GM21360 (cell line): ENCODE data around the gene LPCAT3.
A peak's percentile ranks its signal among the peaks of the same experiment; 100 is the strongest.
"Not testable (repeated sequence)": the region's sequence is repeated elsewhere in the genome, so short reads cannot be mapped to it uniquely, and the experiment has no call there.

Experiments used
- ATAC-seq: cut with Tn5 transposase; IDR thresholded peaks from one replicate; pipeline ENCODE4 v1.9.1; 2021; ENCODE audit warnings: mild to moderate bottlenecking, moderate library complexity; ENCODE audit not compliant: unreplicated experiment

Gene LPCAT3

GRCh38 chr12:7039403-7039802, 21.1 kb upstream of the LPCAT3 start:
- ATAC-seq: no peak

- no peak for ATAC-seq
Observed at GRCh38 chr12:7038591-7038990, 20.3 kb upstream of the LPCAT3 start.

- ATAC-seq: not testable (repeated sequence)
Observed at GRCh38 chr12:7037411-7037810, 19.1 kb upstream of the LPCAT3 start.

- ATAC-seq: no peak
Observed at GRCh38 chr12:7035463-7035862, 17.2 kb upstream of the LPCAT3 start.

- no peak for ATAC-seq
Observed at GRCh38 chr12:7034464-7034863, 16.2 kb upstream of the LPCAT3 start.

- ATAC-seq: no peak
Observed at GRCh38 chr12:7032990-7033389, 14.7 kb upstream of the LPCAT3 start.

GRCh38 chr12:7031306-7031705, 13.0 kb upstream of the LPCAT3 start:
- no peak for ATAC-seq

GRCh38 chr12:7026854-7027253, 8.6 kb upstream of the LPCAT3 start:
- ATAC-seq: no peak

- no peak for ATAC-seq
Observed at GRCh38 chr12:7023114-7023513, 4.8 kb upstream of the LPCAT3 start.

- ATAC-seq: no peak
Observed at GRCh38 chr12:7021956-7022355, 3.7 kb upstream of the LPCAT3 start.

- ATAC-seq: no peak
Observed at GRCh38 chr12:7019043-7019569, 830 bp upstream of the LPCAT3 start.

GRCh38 chr12:7017870-7018349, 366 bp downstream of the LPCAT3 start:
- ATAC-seq: peak; percentile 15

- ATAC-seq: no peak
Observed at GRCh38 chr12:7016958-7017571, 1.2 kb downstream of the LPCAT3 start.

GRCh38 chr12:7015555-7016370, 2.5 kb downstream of the LPCAT3 start:
- ATAC-seq: no peak

- ATAC-seq: no peak
Observed at GRCh38 chr12:7013101-7013500, 5.2 kb downstream of the LPCAT3 start.

- ATAC-seq: no peak
Observed at GRCh38 chr12:7012024-7012607, 6.2 kb downstream of the LPCAT3 start.

GRCh38 chr12:7011398-7011797, 6.9 kb downstream of the LPCAT3 start:
- ATAC-seq: not testable (repeated sequence)

- ATAC-seq: no peak
Observed at GRCh38 chr12:7009512-7009911, 8.8 kb downstream of the LPCAT3 start.

GRCh38 chr12:7008864-7009263, 9.4 kb downstream of the LPCAT3 start:
- ATAC-seq: no peak

GRCh38 chr12:7006639-7007038, 11.6 kb downstream of the LPCAT3 start:
- no peak for ATAC-seq

GRCh38 chr12:7005311-7005710, 13.0 kb downstream of the LPCAT3 start:
- no peak for ATAC-seq

- ATAC-seq: no peak
Observed at GRCh38 chr12:7004840-7005239, 13.4 kb downstream of the LPCAT3 start.
